Astrocyte of the cerebellum (primary cell): ENCODE data around the gene PAM16.

Experiments used
- DNase-seq: peaks from one replicate; pipeline ENCODE4 v3.0.0-alpha.2; 2011; ENCODE audit warnings: low read depth
- H3K4me3 ChIP-seq: 2 replicates; pipeline ENCODE4 v1.5.1; 2011; ENCODE audit warnings: mild to moderate bottlenecking, low read depth, low read length, moderate library complexity
- in situ Hi-C: cut with HindIII; loops from 2 replicates; pipeline ENCODE4 v1.10.0; 2017; ENCODE audit warnings: low sequenced_read_pairs
- TF ChIP-seq, protein P1 (sequence below): IDR thresholded peaks from 2 replicates; pipeline ENCODE4 v1.5.1; 2012; ENCODE audit warnings: low read length, low read depth, moderate library complexity, mild to moderate bottlenecking; ENCODE audit errors: missing control alignments

The PAM16 gene

DNA sequence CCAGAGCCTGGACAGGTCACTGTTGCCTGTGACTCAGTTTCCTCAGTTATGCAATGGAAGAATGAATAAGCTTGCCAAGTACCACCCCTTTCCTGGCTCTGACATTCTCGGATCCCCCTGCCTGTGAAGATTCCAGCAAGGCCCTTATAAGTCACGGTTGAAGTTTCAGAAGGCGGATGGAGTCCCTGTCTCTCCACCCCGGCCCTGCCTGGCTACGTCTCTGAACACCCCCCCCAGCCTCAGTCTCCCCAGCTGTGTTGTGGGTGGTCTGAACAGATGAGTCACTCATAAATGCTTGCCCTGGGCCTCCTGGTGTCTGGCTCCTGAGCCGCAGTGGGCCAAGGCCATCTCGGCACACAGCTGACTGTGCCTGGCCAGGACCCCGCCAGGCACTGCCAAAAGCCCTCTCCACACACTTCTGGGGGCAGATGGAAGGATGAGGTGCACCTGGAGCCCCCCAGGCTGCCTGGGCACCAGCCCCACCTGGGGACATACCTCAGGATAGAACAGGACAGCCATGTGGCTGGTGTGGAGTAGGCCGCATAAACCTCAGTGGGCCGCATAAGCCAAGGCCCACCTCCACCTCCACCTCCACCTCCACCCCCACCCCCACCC, 35.9 kb upstream of the PAM16 start:
- DNase-seq: no peak
- H3K4me3 ChIP-seq: no peak overlapping the region
- in situ Hi-C loops: no loop called here
- TF ChIP-seq, protein P1, sequence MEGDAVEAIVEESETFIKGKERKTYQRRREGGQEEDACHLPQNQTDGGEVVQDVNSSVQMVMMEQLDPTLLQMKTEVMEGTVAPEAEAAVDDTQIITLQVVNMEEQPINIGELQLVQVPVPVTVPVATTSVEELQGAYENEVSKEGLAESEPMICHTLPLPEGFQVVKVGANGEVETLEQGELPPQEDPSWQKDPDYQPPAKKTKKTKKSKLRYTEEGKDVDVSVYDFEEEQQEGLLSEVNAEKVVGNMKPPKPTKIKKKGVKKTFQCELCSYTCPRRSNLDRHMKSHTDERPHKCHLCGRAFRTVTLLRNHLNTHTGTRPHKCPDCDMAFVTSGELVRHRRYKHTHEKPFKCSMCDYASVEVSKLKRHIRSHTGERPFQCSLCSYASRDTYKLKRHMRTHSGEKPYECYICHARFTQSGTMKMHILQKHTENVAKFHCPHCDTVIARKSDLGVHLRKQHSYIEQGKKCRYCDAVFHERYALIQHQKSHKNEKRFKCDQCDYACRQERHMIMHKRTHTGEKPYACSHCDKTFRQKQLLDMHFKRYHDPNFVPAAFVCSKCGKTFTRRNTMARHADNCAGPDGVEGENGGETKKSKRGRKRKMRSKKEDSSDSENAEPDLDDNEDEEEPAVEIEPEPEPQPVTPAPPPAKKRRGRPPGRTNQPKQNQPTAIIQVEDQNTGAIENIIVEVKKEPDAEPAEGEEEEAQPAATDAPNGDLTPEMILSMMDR: no peak

DNA sequence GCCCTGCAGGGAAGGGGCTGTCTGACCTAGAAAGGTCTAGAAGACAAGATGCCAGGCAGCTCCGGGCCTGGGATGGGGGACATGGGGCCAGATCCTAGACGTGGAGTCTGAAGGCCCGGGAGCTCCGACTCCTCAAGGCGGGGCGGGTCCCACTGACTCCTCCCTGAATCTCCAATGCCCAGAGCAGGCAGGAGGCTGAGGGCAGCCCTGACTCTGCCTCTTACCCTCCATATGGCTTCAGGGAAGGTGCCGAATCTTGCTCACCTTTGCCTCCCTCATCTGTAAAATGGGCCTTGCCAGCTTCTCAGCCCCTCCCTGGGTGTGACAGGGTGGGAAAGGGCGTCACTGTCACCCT, 35.3 kb upstream of the PAM16 start:
- no peak for DNase-seq
- in situ Hi-C loops: no loop called here
- TF ChIP-seq, protein P1: no peak
- H3K4me3 ChIP-seq: no peak overlapping the region

DNA sequence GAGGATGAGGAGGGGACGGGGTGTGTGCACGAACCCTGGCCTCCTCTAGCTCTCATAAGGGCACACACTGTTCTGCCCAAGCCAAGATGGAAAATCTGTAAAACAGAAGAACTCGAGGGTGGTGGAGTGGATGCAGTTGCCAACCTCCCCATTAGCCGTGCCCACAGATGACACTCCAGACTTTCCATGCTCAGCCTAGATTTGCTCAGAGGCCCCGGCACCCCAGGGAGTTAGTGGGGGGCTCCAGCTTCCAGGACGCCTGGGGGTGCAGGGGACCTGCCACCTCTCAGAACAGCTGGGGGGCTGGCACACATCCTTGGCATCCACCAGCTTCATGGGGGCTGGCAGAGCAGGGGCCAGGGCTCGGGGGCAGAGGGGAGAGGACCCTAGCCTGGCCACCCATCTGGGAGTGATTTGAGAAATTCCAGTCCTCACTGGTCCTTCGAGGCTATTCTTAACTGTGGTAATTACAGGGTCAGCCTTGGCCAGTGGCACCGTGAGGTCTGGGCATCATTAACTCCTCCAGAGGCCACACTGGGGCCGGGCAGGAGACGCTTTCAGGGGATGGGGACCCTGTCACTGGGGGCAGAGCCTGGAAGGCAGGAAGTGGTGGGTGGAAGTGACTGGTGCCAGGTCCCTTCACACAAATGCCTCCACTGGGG, 34.8 kb upstream of the PAM16 start:
- in situ Hi-C loops: no loop called here
- DNase-seq: no peak
- TF ChIP-seq, protein P1: no peak
- H3K4me3 ChIP-seq: no peak overlapping the region

DNA sequence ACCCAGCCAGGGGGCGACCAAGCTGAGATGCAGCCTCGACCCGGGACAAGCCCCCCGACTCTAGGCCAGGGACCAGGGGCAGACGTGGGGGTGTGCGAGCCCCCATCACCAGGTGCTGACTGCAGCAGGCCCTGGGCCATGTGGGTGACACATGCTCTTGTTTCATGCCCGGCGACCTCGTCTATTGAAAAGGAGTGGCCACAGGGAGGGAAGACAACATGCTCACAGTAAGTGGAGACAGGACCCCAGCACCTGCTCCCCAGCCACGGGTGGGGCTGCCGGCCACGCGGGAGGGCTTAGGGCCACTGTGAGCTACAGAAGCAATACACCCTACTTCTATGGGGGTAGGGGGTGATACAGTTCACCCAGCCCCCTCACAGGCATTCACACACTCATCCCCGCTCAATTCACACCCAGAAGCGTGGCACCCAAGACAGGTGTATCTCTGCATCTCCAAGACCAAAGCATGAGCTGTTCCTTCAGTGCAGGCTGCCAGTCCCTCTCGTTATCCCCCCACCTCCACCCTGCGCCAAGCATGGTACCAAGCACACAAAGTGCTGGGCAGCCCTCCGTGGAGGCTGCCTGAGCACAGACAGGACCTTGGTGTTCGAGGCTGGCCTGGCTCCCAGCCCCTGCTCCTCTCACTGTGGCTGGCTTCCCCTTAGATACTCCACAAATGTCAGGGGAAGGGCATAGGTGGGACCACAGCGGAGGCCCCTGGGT, 34.1 kb upstream of the PAM16 start:
- no peak for DNase-seq

DNA sequence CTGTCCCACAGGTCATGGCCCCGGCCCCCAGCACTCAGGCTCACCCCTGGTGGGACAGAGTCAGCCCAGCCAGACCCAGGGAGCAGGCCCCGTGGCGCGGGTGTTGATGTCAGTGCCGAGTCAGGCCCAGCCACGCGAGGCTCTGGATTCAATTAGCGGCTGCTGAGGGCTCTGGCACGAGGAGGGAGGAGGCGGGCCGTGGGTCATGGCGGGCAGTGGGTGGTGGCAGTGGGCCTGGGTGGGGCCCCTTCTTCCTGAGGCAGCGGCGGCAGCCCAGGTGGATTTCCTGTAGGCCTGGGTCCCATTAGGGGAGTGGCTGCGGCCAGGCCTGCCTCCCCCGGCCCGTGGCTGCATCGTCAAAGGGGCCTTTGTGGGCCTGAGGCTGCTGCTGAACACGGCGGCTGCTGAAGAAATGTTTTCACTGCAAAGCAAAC, 33.4 kb upstream of the PAM16 start:
- no peak for DNase-seq
- no peak overlapping the region for H3K4me3 ChIP-seq
- in situ Hi-C loops: no loop called here
- TF ChIP-seq, protein P1: no peak

More for the DNA sequence above, 34.1 kb upstream of the PAM16 start:
- TF ChIP-seq, protein P1: no peak
- H3K4me3 ChIP-seq: no peak overlapping the region
- in situ Hi-C loops: no loop called here

DNA sequence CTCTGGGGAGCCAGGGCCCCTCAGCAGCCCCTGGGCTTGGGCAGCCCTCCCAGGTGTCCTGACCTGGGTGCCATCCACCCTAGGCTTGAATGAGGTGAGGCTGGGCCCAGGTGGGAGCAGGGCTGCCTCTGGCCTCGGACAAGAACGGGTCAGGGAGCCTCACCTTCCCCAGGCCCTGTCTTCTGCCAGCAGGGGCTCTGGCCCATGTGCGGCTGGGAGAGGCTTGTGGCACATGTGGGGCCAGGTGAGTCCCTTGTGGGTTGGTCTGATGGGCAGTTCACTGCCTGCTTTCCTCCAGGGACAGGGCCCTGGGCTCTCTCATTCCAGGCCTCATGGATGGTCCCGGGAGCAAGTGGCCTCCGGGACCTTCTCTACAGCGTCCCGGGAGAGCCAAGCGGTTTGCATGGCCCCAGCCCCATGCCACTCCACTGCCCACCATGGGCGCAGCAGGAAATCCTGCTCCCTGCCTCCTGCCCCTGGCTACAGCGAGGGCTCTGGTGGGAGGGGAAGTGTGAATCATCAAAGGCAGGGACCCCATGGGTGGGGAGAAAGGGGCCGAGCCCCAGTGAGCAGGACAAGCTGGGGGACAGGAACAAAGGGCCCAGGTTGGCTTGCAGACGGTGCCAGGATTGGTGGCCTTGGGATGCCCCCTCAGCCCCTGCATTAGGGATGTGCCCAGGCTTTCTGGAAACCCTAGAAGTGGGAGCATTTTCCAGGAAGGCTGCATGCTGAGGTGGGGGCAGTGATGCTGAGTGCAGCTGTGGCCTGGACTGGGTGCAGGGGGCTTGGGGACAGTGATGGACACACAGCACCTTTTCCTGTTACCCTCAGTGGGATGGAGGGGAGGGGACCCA, 32.7 kb upstream of the PAM16 start:
- TF ChIP-seq, protein P1: no peak
- DNase-seq: no peak
- H3K4me3 ChIP-seq: no peak overlapping the region

More for the DNA sequence above, 32.7 kb upstream of the PAM16 start:
- in situ Hi-C loops: no loop called here
